Stimulated activated CD4-positive, alpha-beta T cell treated with anti-CD3 and anti-CD28 coated beads, TNF-alpha, amount 100 ng/mL, for 1 hour (primary cell): ENCODE results near the gene FXYD4.

Experiments used
- DNase-seq, 3 donors: peaks; one replicate each; pipeline ENCODE4 v3.0.0-alpha.2; 2020; ENCODE audit warnings: low read depth in 3 of 3, low spot score in 1 of 3

The FXYD4 gene

DNA sequence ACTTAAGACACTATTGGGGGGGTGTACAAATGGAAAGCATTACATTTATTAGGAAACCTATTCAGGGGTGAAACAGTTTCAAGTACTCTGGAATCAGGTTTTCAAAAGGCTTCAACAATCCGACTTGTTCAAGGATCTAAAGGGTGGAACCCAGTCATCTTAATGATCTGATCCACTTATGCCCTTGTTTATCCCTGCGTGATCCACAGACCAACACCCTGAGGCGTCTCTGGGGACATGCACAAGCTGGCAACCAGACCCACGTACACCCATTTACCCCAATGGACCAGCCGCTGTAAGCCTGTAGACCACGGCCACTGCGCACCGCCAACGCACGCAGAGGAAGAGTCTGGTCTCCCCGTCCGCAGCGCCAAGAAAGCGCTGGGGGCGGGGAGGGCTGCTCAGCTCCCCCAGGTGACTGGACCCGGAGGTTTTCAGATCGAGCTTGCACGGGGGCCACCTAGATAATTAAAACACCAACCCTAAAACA is 24.2 kb downstream of the FXYD4 start:
- no peak for DNase-seq

DNA sequence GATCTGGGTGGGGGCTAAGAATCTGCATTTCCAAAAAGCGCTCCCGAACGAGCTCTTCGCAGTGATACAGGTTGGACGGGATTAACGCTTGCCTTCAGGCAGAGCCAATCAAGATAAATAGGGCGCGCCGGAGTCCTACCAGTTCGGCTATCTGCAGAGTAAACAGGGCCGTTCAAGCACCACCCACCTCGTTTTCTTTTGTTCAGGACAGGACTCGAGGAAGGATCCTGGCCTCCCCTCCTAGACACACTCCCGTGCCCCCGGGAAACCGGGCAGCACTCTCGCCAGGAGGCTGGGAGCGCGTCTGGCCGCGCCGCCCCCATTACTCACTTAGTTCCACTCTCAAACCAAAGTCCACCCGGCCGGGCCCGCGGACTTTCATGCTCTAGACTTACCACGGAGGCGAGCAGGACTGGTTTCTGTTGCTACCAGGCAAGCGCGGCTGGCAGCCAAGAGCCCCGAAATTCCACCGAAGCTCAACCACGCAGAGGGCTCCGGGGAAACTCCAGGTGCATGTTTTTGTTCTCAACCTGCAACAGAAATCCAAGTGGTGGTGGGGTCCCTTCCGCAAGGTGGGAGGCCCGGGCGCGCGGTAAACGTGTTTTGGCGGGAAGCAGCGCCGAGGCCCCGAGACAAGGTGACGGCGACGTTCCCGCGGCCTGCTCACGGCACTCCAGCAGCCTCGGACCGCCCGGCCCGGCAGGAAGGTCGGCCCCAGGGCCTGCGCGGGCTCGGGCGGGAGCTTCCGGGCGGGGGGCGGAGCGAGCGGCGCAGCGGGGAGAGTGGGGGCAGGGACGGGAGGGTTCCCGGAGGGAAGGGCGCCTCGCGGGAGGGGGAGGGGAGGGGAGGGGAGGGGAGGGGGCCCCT is 24.9 kb downstream of the FXYD4 start:
- DNase-seq: peak in 2 of 3 donors; percentile 32 to 56

DNA sequence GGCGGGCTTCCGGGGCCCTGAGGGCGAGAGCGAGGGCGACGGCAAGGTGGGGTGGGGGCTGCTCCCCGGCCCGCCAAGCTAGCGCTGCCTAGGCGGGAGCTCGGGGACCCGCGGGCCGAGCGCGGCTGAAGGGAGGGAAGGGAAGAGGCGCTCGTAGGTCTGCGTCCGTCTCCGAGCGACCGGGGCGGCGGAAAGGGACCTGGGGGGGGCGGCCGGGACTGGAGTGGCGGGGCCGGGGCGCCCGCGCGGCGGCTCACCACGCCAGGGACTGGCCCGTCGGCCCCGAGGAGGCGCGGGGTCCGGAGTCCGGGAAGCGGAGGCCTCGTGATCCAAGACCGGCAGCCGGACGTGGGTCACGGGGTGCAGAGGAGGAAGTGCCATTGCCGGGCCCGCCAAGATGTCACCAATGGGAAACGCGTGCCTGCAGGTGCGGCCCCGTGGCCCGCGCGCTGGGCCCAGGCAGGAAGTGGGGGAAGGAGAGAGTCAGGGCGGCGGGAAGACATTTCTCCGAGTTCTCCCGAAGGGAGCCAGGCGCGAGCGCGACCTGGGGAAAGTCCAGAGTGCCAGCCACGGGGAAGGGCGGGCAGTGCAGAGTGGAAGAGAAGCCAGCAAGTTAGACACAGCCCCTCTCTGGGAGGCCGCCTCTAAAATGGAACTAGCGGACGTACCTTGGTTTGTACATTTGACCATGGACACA is 25.6 kb downstream of the FXYD4 start:
- peak in 2 of 3 donors; percentile 28 to 57 for DNase-seq

DNA sequence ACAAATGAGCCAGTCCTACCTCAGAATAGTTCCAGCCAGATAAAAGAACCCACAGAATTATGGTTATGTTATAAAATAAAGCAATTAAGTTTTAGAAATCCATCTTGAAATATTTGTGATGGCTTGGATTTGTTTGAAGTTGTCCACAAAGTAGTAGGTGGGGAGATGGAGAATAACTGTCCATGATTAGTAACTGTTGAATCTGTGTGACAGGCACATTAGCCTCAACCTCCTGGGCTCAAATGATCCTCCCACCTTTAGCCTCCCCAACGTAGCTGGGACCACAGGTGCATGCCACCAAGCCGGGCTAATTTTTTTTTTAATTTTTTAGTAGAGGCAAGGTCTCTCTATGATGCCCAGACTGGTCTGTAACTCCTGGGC is 27.5 kb downstream of the FXYD4 start:
- no peak for DNase-seq

DNA sequence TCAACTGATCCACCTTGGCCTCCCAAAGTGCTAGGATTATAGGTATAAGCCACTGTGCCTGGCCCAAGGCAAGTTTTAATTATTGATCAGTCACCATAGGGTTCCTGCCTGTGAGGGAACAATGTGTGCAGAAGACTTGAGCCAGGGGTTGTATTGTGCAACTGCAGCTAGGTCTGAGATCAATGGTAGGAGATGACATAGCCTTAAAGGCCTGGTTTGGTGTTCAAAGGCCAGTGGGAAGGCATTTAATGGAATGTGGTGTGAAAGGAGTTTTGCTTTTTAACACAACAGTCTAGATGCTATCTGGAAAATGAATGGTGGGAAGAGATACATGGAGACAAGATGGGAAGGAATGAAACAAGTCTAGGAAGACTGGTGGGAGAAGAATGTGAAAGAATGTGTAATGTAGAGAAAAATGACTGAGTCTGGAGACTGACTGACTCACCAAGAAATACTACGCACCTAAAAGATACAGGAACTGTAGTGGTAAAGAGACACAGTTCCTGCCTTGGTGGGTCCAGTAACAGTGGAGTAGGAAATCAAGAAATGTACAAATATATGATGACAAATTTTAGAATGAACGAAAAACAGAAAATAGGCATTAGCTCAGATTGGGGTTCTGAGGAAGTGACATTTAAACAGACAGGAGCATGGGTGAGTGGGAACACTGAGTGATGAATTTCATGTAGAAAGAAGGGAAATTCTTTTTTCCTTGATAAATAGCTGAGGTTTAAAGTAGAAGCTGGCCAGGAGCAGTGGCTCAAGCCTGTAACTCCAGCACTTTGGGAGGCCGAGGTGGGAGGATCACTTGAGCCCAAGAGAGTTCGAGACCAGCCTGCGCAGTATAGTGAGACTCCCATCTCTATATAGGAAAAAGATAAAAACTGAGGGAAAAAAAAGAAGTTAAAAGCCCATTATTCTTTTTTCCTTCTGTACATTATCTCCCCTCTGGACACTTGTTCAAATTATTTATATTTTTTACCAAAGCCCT is 28.2 kb downstream of the FXYD4 start:
- no peak for DNase-seq

DNA sequence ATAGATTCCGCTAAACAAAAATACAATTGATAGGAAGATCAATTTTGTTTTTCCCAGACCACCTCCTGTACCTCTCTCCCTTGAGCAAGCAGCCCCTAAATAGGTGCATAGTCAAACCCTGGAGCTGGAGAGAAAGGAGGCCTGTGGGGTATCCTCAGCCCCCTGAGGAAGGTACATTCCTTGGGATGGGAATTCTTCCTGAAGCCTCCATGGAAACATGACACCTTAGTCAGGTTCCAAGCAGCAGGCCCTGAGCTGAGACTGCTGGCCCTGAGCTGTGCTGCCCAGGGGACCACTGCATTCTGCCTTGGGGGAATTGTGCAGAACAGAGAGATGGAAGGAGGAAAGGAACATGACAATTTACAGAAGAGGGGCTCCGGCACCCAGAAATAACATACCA is 30.2 kb downstream of the FXYD4 start:
- DNase-seq: no peak

DNA sequence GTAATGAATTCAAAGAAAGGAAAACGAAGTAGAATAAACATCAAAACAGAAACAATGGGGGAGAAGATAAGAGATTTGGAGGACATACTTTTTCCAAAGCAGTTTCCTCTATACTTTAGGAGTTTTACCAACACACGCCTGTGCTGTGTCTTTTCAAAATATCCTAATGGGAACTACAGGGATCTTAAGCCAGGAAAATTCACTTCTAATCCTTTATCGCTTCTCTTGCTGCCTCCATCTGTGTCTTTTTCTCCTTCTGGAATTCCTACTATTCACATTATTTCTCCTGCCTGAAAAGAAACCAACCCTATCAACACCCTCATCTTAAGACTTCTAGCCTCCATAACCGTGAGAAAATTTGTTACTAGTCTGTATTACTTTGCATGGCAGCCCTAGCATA is 30.7 kb downstream of the FXYD4 start:
- DNase-seq: no peak

DNA sequence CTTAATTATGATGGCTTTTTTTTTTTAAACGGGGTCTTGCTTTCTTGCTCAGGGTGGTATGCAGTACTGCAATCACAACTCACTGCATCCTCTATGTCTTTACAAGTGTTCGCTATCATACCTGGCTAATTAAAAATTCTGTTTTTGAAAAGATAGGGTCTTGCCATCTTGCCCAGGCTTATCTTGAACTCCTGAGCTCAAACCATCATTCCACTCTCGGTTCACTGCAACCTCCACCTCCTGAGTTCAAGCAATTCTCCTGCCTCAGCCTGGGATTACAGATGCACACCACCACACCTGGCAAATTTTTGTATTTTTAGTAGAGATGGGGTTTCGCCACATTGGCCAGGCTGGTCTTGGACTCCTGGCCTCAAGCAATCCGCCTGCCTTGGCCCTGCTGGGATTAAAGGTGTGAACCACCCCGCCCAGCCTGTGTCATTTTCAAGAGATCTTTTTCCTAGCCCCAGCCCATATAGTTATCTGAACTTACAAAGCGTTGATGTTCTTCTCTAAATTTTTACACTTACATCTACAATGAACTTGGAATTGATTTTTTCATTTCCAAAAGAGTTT is 31.5 kb downstream of the FXYD4 start:
- no peak for DNase-seq

DNA sequence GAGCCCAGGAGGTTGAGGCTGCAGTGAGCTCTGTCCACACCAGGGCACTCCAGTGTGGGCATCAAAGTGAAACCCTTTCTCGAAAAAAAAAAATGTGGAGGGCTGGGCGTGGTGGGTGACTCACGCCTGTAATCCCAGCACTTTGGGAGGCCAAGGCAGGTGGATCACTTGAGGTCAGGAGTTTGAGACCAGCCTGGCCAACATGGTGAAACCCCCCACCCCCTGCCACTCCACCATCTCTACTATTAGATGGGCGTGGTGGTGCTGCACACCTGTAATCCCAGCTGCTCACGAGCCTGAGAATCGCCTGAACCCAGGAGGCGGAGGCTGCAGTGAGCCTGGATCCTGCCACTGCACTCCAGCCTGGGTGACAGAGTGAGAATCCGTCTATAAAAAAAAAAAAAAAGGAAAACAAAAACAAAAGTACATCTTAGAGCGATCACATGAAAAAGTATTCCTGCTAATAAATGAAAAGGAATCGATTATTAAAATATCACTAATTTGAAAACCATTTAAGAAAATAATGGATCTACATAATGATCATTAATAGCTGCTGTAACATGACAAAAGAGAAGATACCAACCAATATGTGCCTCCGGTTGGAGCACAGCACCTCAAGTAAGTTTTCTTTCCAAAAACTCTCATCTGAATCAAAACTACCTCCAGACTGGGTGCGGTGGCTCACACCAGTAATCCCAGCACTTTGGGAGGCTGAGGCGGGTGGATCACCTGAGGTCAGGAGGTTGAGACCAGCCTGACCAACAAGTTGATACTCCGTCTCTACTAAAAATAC is 32.7 kb downstream of the FXYD4 start:
- no peak for DNase-seq

DNA sequence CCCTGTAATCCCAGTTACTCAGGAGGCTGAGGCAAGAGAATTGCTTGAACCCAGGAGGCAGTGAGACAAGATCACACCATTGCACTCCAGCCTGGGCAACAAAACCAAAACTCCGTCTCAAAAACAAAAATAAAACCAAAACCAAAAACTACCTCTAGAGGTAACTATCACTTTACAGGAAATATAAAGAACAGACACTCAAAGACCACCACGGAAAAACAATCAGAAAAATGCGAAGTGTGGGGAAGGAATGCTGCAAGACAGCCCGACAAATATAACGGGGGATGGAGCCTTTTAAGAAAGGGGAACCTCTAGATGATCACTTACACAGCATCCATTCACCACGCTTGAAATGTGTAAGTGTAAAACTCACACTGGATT is 33.3 kb downstream of the FXYD4 start:
- no peak for DNase-seq

DNA sequence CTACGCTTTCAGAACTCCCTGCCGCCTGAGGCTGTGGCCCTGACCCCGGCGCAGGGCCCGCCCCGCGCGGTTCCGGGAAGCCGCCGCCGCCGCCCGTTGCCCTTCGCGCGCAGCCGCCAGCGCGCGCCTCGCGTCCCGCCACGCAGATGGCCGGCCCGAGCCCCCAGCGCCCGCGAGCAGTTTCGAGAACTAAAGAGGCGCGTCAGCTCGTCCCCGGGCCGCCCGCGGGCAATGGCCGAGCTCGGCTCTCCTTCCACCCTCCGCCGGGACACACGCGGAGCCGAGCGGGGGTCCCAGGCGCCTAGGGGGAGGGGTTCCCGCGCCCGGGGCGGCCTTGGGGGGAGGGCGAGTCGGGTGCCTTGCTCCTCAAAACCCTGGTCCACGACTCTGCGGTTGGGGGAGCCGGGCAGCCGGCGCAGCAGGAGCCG is 35.7 kb downstream of the FXYD4 start:
- DNase-seq: peak in 1 of 3 donors; percentile 43

DNA sequence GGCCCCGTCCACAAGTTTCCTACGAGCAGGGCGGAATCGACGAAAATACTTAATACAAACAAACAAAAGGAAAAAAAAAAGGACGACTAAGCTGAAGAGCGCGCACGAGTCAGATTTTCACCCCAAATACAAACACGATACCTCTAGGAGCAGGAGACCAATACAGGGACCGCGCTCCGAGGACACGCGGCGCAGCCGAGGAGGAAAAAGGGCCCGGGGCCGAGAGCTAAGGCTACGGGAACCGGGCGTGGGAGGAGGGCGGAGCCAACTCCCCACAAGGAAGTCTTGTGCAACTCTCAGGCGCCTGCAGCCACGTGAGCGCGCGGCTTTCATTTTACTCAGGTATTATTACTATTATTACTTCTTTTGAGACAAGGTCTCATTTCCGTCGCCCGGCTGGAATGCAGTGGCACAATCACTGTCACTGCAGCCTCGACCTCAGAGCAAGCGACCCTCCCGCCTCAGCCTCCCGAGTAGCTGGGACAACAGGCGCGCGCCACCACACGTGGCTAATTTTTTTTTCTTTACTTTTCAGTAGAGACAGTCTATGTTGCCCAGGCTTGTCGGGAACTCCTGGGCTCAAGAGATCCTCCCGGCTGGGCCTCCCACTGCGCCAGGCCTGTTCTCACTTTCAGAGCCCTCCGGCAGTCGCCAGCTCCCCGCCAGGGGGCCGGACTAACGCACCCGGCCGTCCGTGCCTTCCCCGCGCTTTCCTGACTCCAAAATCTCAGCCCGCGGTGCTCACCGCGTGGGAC is 36.3 kb downstream of the FXYD4 start:
- DNase-seq: peak in 2 of 3 donors; percentile 55 to 85

DNA sequence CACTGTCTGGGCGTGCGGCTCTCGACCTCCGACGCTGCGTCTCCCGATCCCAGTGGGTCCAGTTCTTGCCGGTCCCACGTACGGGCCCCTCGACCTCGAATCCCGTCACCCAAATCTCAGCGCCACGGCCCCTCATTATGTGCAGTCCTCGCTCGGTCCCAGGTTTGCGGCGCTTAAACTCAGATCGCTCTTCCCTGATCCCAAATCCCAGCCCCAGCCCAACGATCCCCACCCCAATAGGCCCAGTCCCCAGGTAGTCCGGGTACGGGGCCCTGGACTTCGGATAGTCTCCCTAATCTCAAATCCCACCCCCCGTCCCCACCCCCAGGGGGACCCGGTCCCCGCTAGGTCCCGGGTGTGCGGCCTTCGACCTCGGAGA is 36.9 kb downstream of the FXYD4 start:
- no peak for DNase-seq

DNA sequence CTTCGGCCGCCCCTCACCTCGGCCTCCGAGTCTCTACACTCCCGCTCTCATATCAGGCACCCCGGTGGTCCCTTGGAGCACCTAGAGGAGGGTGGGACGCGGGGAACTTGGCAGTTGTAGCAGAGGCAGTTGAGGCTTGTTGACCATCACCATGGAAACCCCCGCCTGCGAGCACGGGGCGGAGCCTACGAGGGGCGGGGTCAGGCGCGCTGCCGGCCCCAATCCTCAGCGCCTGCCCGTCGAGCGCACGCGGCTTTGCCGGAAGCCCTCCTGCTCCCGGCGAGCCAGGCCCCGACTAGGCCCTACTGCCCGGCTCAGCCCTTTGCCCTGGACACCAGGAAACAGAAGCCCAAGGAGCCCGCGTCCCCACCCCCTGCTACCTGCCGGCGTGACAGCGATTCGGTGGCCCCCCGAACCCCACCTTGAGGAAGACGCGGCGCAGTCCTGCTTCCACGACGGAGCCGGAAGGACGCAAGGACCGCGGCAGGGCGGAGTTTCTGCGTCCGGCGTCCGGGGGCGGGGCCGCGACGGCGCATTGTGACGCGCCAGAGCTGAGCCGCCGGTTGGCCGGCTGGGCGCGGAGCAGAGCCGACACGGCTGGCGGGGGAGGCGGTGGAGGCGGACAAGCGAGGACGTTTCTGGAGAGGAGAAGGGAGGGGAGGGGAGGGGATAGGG is 37.4 kb downstream of the FXYD4 start, which contains the start of gene HNRNPF:
TSS of gene HNRNPF (minus strand) at position 477 of the 675 bp plus-strand sequence. CDS start 21,302 bp downstream, outside the sequence.
- peak; percentile 79 to 93 (median 88) for DNase-seq

DNA sequence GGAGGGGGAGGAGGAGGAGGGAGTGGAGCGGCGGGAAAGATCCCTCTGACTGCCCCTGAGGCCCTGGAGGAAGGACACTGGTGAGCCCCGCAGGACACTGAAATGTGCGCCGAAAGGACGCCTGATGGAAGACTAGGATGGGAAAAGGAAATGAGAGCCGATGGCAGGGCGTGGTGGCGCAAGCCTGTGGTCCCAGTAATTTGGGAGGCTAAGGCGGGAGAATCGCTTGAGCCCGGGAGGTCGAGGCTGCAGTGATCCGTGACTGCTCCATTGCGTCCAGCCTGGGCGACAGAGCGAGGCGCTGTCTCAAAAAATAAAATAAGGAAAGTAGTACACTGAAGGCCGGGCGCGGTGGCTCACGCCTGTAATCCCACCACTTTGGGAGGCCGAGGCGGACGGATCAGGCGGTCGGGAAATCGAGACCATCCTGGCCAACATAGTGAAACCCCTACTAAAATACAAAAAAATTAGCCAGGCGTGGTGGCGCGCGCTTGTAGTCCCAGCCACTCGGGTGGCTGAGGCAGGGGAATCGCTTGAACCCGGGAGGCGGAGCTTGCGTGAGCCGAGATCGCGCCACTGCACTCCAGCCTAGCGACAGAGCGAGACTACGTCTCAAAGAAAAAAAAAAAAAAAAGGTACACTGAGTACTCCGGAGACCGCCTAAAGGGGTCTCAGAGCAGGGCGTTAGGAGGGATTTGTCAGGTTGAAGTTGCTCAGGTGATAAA is 38.1 kb downstream of the FXYD4 start:
- peak in 2 of 3 donors; percentile 27 to 48 for DNase-seq

DNA sequence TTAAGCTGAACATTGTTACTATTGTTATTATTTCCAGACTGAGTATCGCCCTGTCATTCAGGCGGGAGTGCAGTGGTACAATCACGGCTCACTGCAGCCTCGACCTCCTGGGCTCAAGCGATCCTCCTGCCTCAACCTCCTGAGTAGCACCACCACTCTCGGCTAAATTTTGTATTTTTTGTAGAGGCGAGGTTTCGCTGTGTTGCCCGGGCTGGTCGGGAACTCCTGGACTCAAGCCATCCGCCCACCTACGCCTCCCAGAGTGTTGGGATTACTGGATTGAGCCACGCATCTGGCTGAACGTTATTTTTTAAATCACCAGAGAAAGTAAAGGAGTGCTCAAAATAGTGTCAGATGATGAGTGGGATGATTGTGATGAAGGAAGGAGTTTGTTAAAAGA is 38.9 kb downstream of the FXYD4 start:
- no peak for DNase-seq

DNA sequence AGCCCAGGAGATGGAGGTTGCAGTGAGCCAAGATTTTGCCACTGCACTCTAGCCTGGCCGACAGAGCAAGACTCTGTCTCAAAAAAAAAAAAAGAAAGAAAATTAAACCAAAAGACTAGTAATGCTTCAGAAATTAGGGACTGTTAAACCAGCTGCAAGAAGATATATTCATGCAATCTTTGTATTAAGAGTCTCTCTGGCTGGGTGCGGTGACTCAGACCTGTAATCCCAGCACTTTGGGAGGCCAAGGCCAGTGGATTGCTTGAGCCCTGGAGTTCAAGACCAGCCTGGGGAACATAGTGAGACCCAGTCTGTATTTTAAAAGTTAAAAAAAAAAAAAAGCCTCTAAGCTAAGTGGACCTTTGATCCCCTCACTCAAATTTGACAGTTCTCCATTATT is 40.1 kb downstream of the FXYD4 start:
- DNase-seq: no peak

DNA sequence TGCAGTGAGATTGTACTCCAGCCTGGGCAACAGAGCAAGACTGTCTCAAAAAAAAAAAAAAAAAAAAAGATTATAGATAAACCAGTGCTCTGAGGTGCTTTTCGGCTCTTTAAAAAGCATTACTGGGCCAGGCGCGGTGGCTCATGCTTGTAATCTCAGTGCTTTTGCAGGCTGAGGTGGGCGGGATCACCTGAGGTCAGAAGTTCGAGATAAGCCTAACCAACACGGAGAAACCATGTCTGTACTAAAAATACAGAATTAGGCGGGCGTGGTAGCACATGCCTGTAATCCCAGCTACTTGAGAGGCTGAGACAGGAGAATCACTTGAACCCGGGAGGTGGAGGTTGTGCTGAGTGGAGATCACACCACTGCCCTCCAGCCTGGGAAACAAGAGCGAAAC is 44.1 kb downstream of the FXYD4 start:
- DNase-seq: no peak
